ENCODE data around the gene CSGALNACT2. TPM values are rescaled to one million over a fixed set of nuclear protein-coding genes. Genes with fewer than 3 reads are reported as not detected.

Gene CSGALNACT2
- total RNA-seq, 2 experiments from 2014 or later = 15.3 to 15.5 TPM

DNA sequence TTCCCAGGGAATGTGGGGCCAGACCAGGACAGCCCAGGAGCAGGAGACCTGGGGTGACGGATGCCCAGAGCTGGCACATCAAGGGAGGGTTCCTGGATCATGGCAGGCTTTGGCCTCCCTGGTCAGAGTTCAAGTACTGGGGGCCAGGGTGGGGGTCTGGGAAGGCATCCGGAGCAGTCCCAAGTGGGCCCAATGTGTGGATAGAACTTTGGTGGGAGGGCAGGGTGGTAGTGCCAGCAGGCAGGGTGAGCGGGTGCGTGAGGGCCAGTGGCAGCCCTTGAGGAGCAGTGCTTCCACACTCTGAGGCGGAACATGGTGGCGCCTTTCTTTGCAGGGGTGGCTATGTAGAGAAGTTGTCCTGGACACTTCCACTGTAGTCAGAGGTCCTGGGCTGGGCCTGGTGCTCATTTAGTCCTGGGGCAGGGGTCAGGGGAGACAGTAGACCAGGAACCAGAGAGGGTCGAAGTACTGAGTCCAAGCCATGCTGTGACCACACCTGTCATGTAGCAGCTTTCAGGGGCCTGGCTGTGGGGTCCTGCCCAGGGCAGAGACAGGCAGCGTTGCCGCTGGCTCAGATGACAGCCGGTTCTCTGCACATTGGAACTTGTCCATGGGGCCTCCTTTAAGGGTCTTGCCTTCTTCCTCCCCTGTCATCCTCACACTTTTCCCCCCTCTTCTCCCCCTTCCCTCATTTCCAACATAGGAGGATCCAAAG lies 22.2 kb upstream of the CSGALNACT2 start:
- CTCF ChIA-PET = no interaction called here
- H3K27me3 Mint-ChIP-seq = no peaks in the 10 kb centered on the region
- ATAC-seq (no peak), DNase-seq (no peak)
- H3K4me1 Mint-ChIP-seq (ENCODE audit: low read depth) = peaks cover 10% of the 10 kb centered on the region
- POLR2A ChIA-PET = no interaction called here
- H3K9me3 Mint-ChIP-seq = no peaks in the 10 kb centered on the region
- H3K36me3 Mint-ChIP-seq (ENCODE audit: low read depth) = no peaks in the 10 kb centered on the region
- H3K27ac Mint-ChIP-seq = no peak overlapping the region
- intact Hi-C loops (cut with micrococcal nuclease) = no loop called here
- TF ChIP-seq, protein P1, sequence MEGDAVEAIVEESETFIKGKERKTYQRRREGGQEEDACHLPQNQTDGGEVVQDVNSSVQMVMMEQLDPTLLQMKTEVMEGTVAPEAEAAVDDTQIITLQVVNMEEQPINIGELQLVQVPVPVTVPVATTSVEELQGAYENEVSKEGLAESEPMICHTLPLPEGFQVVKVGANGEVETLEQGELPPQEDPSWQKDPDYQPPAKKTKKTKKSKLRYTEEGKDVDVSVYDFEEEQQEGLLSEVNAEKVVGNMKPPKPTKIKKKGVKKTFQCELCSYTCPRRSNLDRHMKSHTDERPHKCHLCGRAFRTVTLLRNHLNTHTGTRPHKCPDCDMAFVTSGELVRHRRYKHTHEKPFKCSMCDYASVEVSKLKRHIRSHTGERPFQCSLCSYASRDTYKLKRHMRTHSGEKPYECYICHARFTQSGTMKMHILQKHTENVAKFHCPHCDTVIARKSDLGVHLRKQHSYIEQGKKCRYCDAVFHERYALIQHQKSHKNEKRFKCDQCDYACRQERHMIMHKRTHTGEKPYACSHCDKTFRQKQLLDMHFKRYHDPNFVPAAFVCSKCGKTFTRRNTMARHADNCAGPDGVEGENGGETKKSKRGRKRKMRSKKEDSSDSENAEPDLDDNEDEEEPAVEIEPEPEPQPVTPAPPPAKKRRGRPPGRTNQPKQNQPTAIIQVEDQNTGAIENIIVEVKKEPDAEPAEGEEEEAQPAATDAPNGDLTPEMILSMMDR (IDR thresholded peaks at IDR 0.05) = no peak
- H3K4me3 Mint-ChIP-seq = no peak overlapping the region

DNA sequence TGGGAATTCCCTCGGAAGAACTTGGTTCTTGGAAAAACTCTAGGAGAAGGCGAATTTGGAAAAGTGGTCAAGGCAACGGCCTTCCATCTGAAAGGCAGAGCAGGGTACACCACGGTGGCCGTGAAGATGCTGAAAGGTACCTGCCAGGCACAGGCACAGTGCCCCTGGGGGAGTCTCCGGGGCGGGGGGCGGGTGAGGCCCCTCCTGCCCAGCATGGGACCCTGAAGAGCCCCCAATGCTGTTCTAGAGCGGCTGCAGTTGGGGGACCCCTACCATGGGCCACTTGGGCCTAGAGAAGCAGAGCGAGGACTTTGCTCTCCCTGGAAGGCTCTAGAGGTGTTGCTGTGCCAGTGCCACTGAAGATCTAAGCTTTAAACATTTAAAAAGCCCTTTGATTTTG lies 21.6 kb upstream of the CSGALNACT2 start:
- ChIA-PET CTCF (no interaction called here), POLR2A (no interaction called here)
- no peaks in the 10 kb centered on the region for H3K36me3 Mint-ChIP-seq (ENCODE audit: low read depth)
- ATAC-seq (no peak), DNase-seq (no peak)
- no peak overlapping the region for H3K27ac Mint-ChIP-seq
- intact Hi-C loops (cut with micrococcal nuclease) = no loop called here
- TF ChIP-seq, protein P1 (IDR thresholded peaks at IDR 0.05) = no peak
- peaks cover 16% of the 10 kb centered on the region for H3K4me1 Mint-ChIP-seq (ENCODE audit: low read depth)
- H3K4me3 Mint-ChIP-seq = no peak overlapping the region
- no peaks in the 10 kb centered on the region for H3K27me3 Mint-ChIP-seq
- H3K9me3 Mint-ChIP-seq = no peaks in the 10 kb centered on the region

GRCh38 chr10:43117031-43117776 lies 21.0 kb upstream of the CSGALNACT2 start:
- ATAC-seq (no peak), DNase-seq (no peak)
- no peaks in the 10 kb centered on the region for H3K36me3 Mint-ChIP-seq (ENCODE audit: low read depth)
- H3K4me3 Mint-ChIP-seq = no peak overlapping the region
- POLR2A ChIA-PET = no interaction called here
- H3K27me3 Mint-ChIP-seq = no peaks in the 10 kb centered on the region
- H3K27ac Mint-ChIP-seq = no peak overlapping the region
- intact Hi-C loops (cut with micrococcal nuclease) = no loop called here
- TF ChIP-seq, protein P1 (IDR thresholded peaks at IDR 0.05) = no peak
- H3K4me1 Mint-ChIP-seq (ENCODE audit: low read depth) = peaks cover 22% of the 10 kb centered on the region
- no peaks in the 10 kb centered on the region for H3K9me3 Mint-ChIP-seq
- CTCF ChIA-PET = no interaction called here

- TF ChIP-seq, protein P1 (IDR thresholded peaks at IDR 0.05) = no peak
- Mint-ChIP-seq H3K36me3 (ENCODE audit: low read depth) (no peaks in the 10 kb centered on the region), H3K4me3 (no peak overlapping the region), H3K27me3 (no peaks in the 10 kb centered on the region), H3K4me1 (ENCODE audit: low read depth) (peaks cover 24% of the 10 kb centered on the region), H3K27ac (no peak overlapping the region), H3K9me3 (no peaks in the 10 kb centered on the region)
- ChIA-PET POLR2A (no interaction called here), CTCF (no interaction called here)
- intact Hi-C loops (cut with micrococcal nuclease) = no loop called here
- DNase-seq = no peak
- no peak for ATAC-seq
These were observed 20.3 kb upstream of the CSGALNACT2 start for GRCh38 chr10:43117777-43118583.

Measured in activated CD8-positive, alpha-beta T cell treated with anti-CD3 and anti-CD28 coated beads for 36 hours (primary cell).